Activated naive CD8-positive, alpha-beta T cell treated with anti-CD3 and anti-CD28 coated beads for 36 hours (primary cell): ENCODE results near the gene TIGD1. TPM values are rescaled to one million over a fixed set of nuclear protein-coding genes. Genes with fewer than 3 reads are reported as not detected.
"Not testable (repeated sequence)": the region's sequence is repeated elsewhere in the genome, so short reads cannot be mapped to it uniquely, and the experiment has no call there.

ENCODE experiments used
- DNase-seq: peaks from one replicate; pipeline ENCODE4 v3.0.0; 2021
- H3K27ac Mint-ChIP-seq: one replicate; pipeline ENCODE4 v1.8.0; 2022; ENCODE audit warnings: mild to moderate bottlenecking, moderate library complexity, mixed read lengths
- H3K27me3 Mint-ChIP-seq: one replicate; pipeline ENCODE4 v1.8.0; 2022; ENCODE audit warnings: mild to moderate bottlenecking, mixed read lengths
- H3K36me3 Mint-ChIP-seq: one replicate; pipeline ENCODE4 v1.8.0; 2021; ENCODE audit warnings: mild to moderate bottlenecking, mixed read lengths
- H3K4me1 Mint-ChIP-seq: one replicate; pipeline ENCODE4 v1.8.0; 2021; ENCODE audit warnings: mixed read lengths
- H3K4me3 Mint-ChIP-seq: one replicate; pipeline ENCODE4 v1.8.0; 2022; ENCODE audit warnings: mild to moderate bottlenecking, moderate library complexity, mixed read lengths
- H3K9me3 Mint-ChIP-seq: one replicate; pipeline ENCODE4 v1.8.0; 2022; ENCODE audit warnings: mixed read lengths
- total RNA-seq, 2 experiments: library from RNA; stranded (reverse); gene quantifications; one replicate each; pipeline ENCODE4 v1.2.3, GENCODE V29; 2021

TIGD1 gene
- total RNA-seq, 2 experiments from 2014 or later, result 6.9 to 7.0 TPM

GRCh38 chr2:232576995-232577394 is 26.6 kb upstream of the TIGD1 start:
- Mint-ChIP-seq H3K4me3 (no peak overlapping the region), H3K27ac (no peak overlapping the region), H3K27me3 (no peaks in the 10 kb centered on the region), H3K9me3 (no peaks in the 10 kb centered on the region), H3K4me1 (peaks cover 3% of the 10 kb centered on the region), H3K36me3 (peaks cover 20% of the 10 kb centered on the region)
- DNase-seq, result no peak

- no peak overlapping the region for H3K27ac Mint-ChIP-seq
- no peak overlapping the region for H3K4me3 Mint-ChIP-seq
- DNase-seq, result no peak
- no peaks in the 10 kb centered on the region for H3K9me3 Mint-ChIP-seq
- peaks cover 9% of the 10 kb centered on the region for H3K36me3 Mint-ChIP-seq
- H3K27me3 Mint-ChIP-seq, result no peaks in the 10 kb centered on the region
- H3K4me1 Mint-ChIP-seq, result peaks cover 3% of the 10 kb centered on the region
Observed at GRCh38 chr2:232575404-232575746, 25.0 kb upstream of the TIGD1 start.

GRCh38 chr2:232574674-232575403 is 24.5 kb upstream of the TIGD1 start:
- H3K27ac Mint-ChIP-seq, result no peak overlapping the region

GRCh38 chr2:232573771-232574435 is 23.5 kb upstream of the TIGD1 start:
- H3K4me3 Mint-ChIP-seq, result no peak overlapping the region
- H3K27me3 Mint-ChIP-seq, result no peaks in the 10 kb centered on the region
- H3K27ac Mint-ChIP-seq, result no peak overlapping the region
- H3K36me3 Mint-ChIP-seq, result peaks cover 12% of the 10 kb centered on the region
- peaks cover 3% of the 10 kb centered on the region for H3K4me1 Mint-ChIP-seq
- DNase-seq, result no peak
- no peaks in the 10 kb centered on the region for H3K9me3 Mint-ChIP-seq

More at GRCh38 chr2:232574674-232575403, 24.5 kb upstream of the TIGD1 start:
- Mint-ChIP-seq H3K4me3 (no peak overlapping the region), H3K4me1 (peaks cover 3% of the 10 kb centered on the region), H3K36me3 (peaks cover 9% of the 10 kb centered on the region), H3K9me3 (no peaks in the 10 kb centered on the region), H3K27me3 (no peaks in the 10 kb centered on the region)
- no peak for DNase-seq

- Mint-ChIP-seq H3K27ac (no peak overlapping the region), H3K4me3 (no peak overlapping the region), H3K9me3 (no peaks in the 10 kb centered on the region), H3K4me1 (peaks cover 3% of the 10 kb centered on the region), H3K27me3 (no peaks in the 10 kb centered on the region), H3K36me3 (peaks cover 15% of the 10 kb centered on the region)
- no peak for DNase-seq
Observed at GRCh38 chr2:232573042-232573441, 22.7 kb upstream of the TIGD1 start.

GRCh38 chr2:232571026-232571474 is 20.7 kb upstream of the TIGD1 start:
- H3K4me3 Mint-ChIP-seq, result no peak overlapping the region
- no peaks in the 10 kb centered on the region for H3K9me3 Mint-ChIP-seq
- peaks cover 1% of the 10 kb centered on the region for H3K4me1 Mint-ChIP-seq
- H3K27ac Mint-ChIP-seq, result no peak overlapping the region
- H3K27me3 Mint-ChIP-seq, result no peaks in the 10 kb centered on the region
- DNase-seq, result no peak
- H3K36me3 Mint-ChIP-seq, result peaks cover 18% of the 10 kb centered on the region

GRCh38 chr2:232570481-232570880 is 20.1 kb upstream of the TIGD1 start:
- peaks cover 20% of the 10 kb centered on the region for H3K36me3 Mint-ChIP-seq
- not testable (repeated sequence) for DNase-seq, H3K27me3 Mint-ChIP-seq, H3K9me3 Mint-ChIP-seq, H3K4me3 Mint-ChIP-seq, H3K4me1 Mint-ChIP-seq, H3K27ac Mint-ChIP-seq

GRCh38 chr2:232569541-232569940 is 19.2 kb upstream of the TIGD1 start:
- Mint-ChIP-seq H3K9me3 (no peaks in the 10 kb centered on the region), H3K27ac (no peak overlapping the region), H3K4me3 (no peak overlapping the region), H3K27me3 (no peaks in the 10 kb centered on the region), H3K4me1 (no peaks in the 10 kb centered on the region), H3K36me3 (peaks cover 18% of the 10 kb centered on the region)
- DNase-seq, result no peak

GRCh38 chr2:232568161-232568560 is 17.8 kb upstream of the TIGD1 start:
- H3K4me1 Mint-ChIP-seq, result no peaks in the 10 kb centered on the region
- no peaks in the 10 kb centered on the region for H3K9me3 Mint-ChIP-seq
- no peak overlapping the region for H3K27ac Mint-ChIP-seq
- DNase-seq, result no peak
- peaks cover 21% of the 10 kb centered on the region for H3K36me3 Mint-ChIP-seq
- H3K27me3 Mint-ChIP-seq, result no peaks in the 10 kb centered on the region
- no peak overlapping the region for H3K4me3 Mint-ChIP-seq

- no peaks in the 10 kb centered on the region for H3K9me3 Mint-ChIP-seq
- H3K27ac Mint-ChIP-seq, result no peak overlapping the region
- no peak for DNase-seq
- no peaks in the 10 kb centered on the region for H3K27me3 Mint-ChIP-seq
- H3K36me3 Mint-ChIP-seq, result peaks cover 21% of the 10 kb centered on the region
- H3K4me3 Mint-ChIP-seq, result no peak overlapping the region
- H3K4me1 Mint-ChIP-seq, result no peaks in the 10 kb centered on the region
Observed at GRCh38 chr2:232567721-232568120, 17.4 kb upstream of the TIGD1 start.

- DNase-seq, result no peak
- H3K27me3 Mint-ChIP-seq, result no peaks in the 10 kb centered on the region
- H3K4me3 Mint-ChIP-seq, result no peak overlapping the region
- H3K36me3 Mint-ChIP-seq, result peaks cover 21% of the 10 kb centered on the region
- no peaks in the 10 kb centered on the region for H3K9me3 Mint-ChIP-seq
- no peaks in the 10 kb centered on the region for H3K4me1 Mint-ChIP-seq
- H3K27ac Mint-ChIP-seq, result no peak overlapping the region
Observed at GRCh38 chr2:232563580-232563979, 13.2 kb upstream of the TIGD1 start.

- no peak overlapping the region for H3K4me3 Mint-ChIP-seq
- no peaks in the 10 kb centered on the region for H3K9me3 Mint-ChIP-seq
- no peak overlapping the region for H3K27ac Mint-ChIP-seq
- H3K27me3 Mint-ChIP-seq, result no peaks in the 10 kb centered on the region
- H3K36me3 Mint-ChIP-seq, result peaks cover 22% of the 10 kb centered on the region
- no peak for DNase-seq
- H3K4me1 Mint-ChIP-seq, result no peaks in the 10 kb centered on the region
Observed at GRCh38 chr2:232562515-232563151, 12.3 kb upstream of the TIGD1 start.

- Mint-ChIP-seq H3K27me3 (no peaks in the 10 kb centered on the region), H3K4me1 (peaks cover 36% of the 10 kb centered on the region), H3K9me3 (no peaks in the 10 kb centered on the region), H3K4me3 (no peak overlapping the region), H3K27ac (peak overlapping the region; percentile 38), H3K36me3 (peaks cover 15% of the 10 kb centered on the region)
- DNase-seq, result no peak
Observed at GRCh38 chr2:232556426-232556825, 6.1 kb upstream of the TIGD1 start.

GRCh38 chr2:232551776-232552175 is 1.4 kb upstream of the TIGD1 start:
- H3K4me1 Mint-ChIP-seq, result peaks cover 64% of the 10 kb centered on the region
- H3K9me3 Mint-ChIP-seq, result peaks cover 8% of the 10 kb centered on the region
- H3K27me3 Mint-ChIP-seq, result no peaks in the 10 kb centered on the region
- peaks cover 40% of the 10 kb centered on the region for H3K36me3 Mint-ChIP-seq
- peak overlapping the region; percentile 99 for H3K27ac Mint-ChIP-seq
- peak overlapping the region; percentile 99 for H3K4me3 Mint-ChIP-seq
- no peak for DNase-seq

GRCh38 chr2:232551250-232551638 is 887 bp upstream of the TIGD1 start:
- Mint-ChIP-seq H3K27me3 (no peaks in the 10 kb centered on the region), H3K27ac (peak overlapping the region; percentile 99), H3K36me3 (peaks cover 43% of the 10 kb centered on the region), H3K4me1 (peaks cover 68% of the 10 kb centered on the region), H3K9me3 (peaks cover 8% of the 10 kb centered on the region), H3K4me3 (peak overlapping the region; percentile 99)
- no peak for DNase-seq
